ENCODE data around the gene KCNN3.

KCNN3 gene

GRCh38 chr1:154846565-154847442 is 23.3 kb downstream of the KCNN3 start:
- DNase-seq, result peak in 8 of 10 donors; percentile 43 to 92 (median 54)
- intact Hi-C loops (cut with DNase I), result no loop called here

GRCh38 chr1:154845879-154846278 is 24.2 kb downstream of the KCNN3 start:
- peak in 1 of 10 donors; percentile 79 for DNase-seq
- intact Hi-C loops (cut with DNase I), result no loop called here

GRCh38 chr1:154845174-154845573 is 24.9 kb downstream of the KCNN3 start:
- intact Hi-C loops (cut with DNase I), result no loop called here
- DNase-seq, result peak in 1 of 10 donors; percentile 84

- intact Hi-C loops (cut with DNase I), result no loop called here
- DNase-seq, result no peak
Observed at GRCh38 chr1:154844297-154844681, 25.8 kb downstream of the KCNN3 start.

- DNase-seq, result no peak
- intact Hi-C loops (cut with DNase I), result no loop called here
Observed at GRCh38 chr1:154843636-154844296, 26.3 kb downstream of the KCNN3 start.

GRCh38 chr1:154842635-154843034 is 27.4 kb downstream of the KCNN3 start:
- intact Hi-C loops (cut with DNase I), result no loop called here
- DNase-seq, result no peak

- DNase-seq, result no peak
- intact Hi-C loops (cut with DNase I), result no loop called here
Observed at GRCh38 chr1:154841384-154841783, 28.7 kb downstream of the KCNN3 start.

- intact Hi-C loops (cut with DNase I), result no loop called here
- DNase-seq, result no peak
Observed at GRCh38 chr1:154840269-154841176, 29.6 kb downstream of the KCNN3 start.

- intact Hi-C loops (cut with DNase I), result no loop called here
- no peak for DNase-seq
Observed at GRCh38 chr1:154839691-154840090, 30.4 kb downstream of the KCNN3 start.

- intact Hi-C loops (cut with DNase I), result no loop called here
- peak in 1 of 10 donors; percentile 80 for DNase-seq
Observed at GRCh38 chr1:154838988-154839387, 31.1 kb downstream of the KCNN3 start.

- intact Hi-C loops (cut with DNase I), result no loop called here
- DNase-seq, result peak in 1 of 10 donors; percentile 83
Observed at GRCh38 chr1:154838461-154838860, 31.6 kb downstream of the KCNN3 start.

GRCh38 chr1:154837672-154838171 is 32.4 kb downstream of the KCNN3 start:
- no peak for DNase-seq

GRCh38 chr1:154837034-154837671 is 32.9 kb downstream of the KCNN3 start:
- intact Hi-C loops (cut with DNase I), result no loop called here
- peak in 2 of 10 donors; percentile 78 to 83 for DNase-seq

More at GRCh38 chr1:154837672-154838171, 32.4 kb downstream of the KCNN3 start:
- intact Hi-C loops (cut with DNase I), result no loop called here

GRCh38 chr1:154835531-154836324 is 34.4 kb downstream of the KCNN3 start:
- peak in 1 of 10 donors; percentile 29 for DNase-seq
- intact Hi-C loops (cut with DNase I), result no loop called here

GRCh38 chr1:154833841-154834240 is 36.2 kb downstream of the KCNN3 start:
- intact Hi-C loops (cut with DNase I), result no loop called here
- no peak for DNase-seq

GRCh38 chr1:154833209-154833608 is 36.9 kb downstream of the KCNN3 start:
- DNase-seq, result peak in 1 of 10 donors; percentile 28
- intact Hi-C loops (cut with DNase I), result no loop called here

GRCh38 chr1:154832384-154832783 is 37.7 kb downstream of the KCNN3 start:
- DNase-seq, result no peak
- intact Hi-C loops (cut with DNase I), result no loop called here

GRCh38 chr1:154831462-154831861 is 38.6 kb downstream of the KCNN3 start:
- intact Hi-C loops (cut with DNase I), result no loop called here
- DNase-seq, result no peak

- peak in 1 of 10 donors; percentile 44 for DNase-seq
- intact Hi-C loops (cut with DNase I), result no loop called here
Observed at GRCh38 chr1:154829062-154829461, 41.0 kb downstream of the KCNN3 start.
